ENCODE data around the gene GRAPL.
"Not testable (repeated sequence)": the region's sequence is repeated elsewhere in the genome, so short reads cannot be mapped to it uniquely, and the experiment has no call there.

- not testable (repeated sequence) for TF ChIP-seq CTCF, POLR2A, EP300 (IDR thresholded peaks at IDR 0.05)
Observed at GRCh38 chr17:19136605-19137004, 9.2 kb downstream of the GRAPL start.

Measured in ovary (tissue), 3 donors.